Cardiac muscle cell (in vitro differentiated cells and primary cell): ENCODE measurements around the gene AUNIP. TPM values are rescaled to one million over a fixed set of nuclear protein-coding genes. Genes with fewer than 3 reads are reported as not detected.

Experiments
- DNase-seq, 2 donors: peaks; one replicate each; pipeline versions ENCODE4 v3.0.0 to v3.0.0-alpha.2; 2010 to 2017; ENCODE audit warnings: low read depth in 1 of 2, low spot score in 1 of 2
- H3K27ac ChIP-seq: fragments of 200-600 bp; sonication (generic); 2 replicates; pipeline ENCODE4 v1.5.1; 2016
- H3K27me3 ChIP-seq: fragments of 200-600 bp; sonication (generic); 2 replicates; pipeline ENCODE4 v1.6.0; 2016; ENCODE audit warnings: control low read depth
- H3K36me3 ChIP-seq: fragments of 200-600 bp; sonication (generic); 2 replicates; pipeline ENCODE4 v1.5.1; 2016; ENCODE audit warnings: control low read depth
- H3K4me1 ChIP-seq: fragments of 200-600 bp; sonication (generic); 2 replicates; pipeline ENCODE4 v1.8.1; 2017; ENCODE audit warnings: low read depth, mild to moderate bottlenecking, mixed run types
- H3K4me3 ChIP-seq: fragments of 200-600 bp; sonication (generic); 2 replicates; pipeline ENCODE4 v1.5.1; 2016; ENCODE audit warnings: mild to moderate bottlenecking
- H3K9me3 ChIP-seq: fragments of 200-600 bp; sonication (generic); 2 replicates; pipeline ENCODE4 v1.5.1; 2017; ENCODE audit warnings: low read depth, mild to moderate bottlenecking, control low read depth
- polyA plus RNA-seq: library from polyadenylated mRNA; unstranded; fragments of >200 nt; fragmentation: Nextera tagmentation; extraction: Ambion mirVana; gene quantifications from 2 replicates; pipeline ENCODE4 v1.2.1, GENCODE V29; 2016
- total RNA-seq: library from RNA; depleted of rRNA; stranded (reverse); fragments of >200 nt; gene quantifications from 2 replicates; pipeline ENCODE4 v1.2.3, GENCODE V29; 2016
- TF ChIP-seq, protein P1 (sequence below): IDR thresholded peaks from 2 replicates; pipeline ENCODE4 v1.5.1; 2012; ENCODE audit warnings: low read depth, mild to moderate bottlenecking, low read length

AUNIP gene
- total and polyA plus RNA-seq, 2 experiments from 2014 or later, result 4.4 to 4.9 TPM

DNA sequence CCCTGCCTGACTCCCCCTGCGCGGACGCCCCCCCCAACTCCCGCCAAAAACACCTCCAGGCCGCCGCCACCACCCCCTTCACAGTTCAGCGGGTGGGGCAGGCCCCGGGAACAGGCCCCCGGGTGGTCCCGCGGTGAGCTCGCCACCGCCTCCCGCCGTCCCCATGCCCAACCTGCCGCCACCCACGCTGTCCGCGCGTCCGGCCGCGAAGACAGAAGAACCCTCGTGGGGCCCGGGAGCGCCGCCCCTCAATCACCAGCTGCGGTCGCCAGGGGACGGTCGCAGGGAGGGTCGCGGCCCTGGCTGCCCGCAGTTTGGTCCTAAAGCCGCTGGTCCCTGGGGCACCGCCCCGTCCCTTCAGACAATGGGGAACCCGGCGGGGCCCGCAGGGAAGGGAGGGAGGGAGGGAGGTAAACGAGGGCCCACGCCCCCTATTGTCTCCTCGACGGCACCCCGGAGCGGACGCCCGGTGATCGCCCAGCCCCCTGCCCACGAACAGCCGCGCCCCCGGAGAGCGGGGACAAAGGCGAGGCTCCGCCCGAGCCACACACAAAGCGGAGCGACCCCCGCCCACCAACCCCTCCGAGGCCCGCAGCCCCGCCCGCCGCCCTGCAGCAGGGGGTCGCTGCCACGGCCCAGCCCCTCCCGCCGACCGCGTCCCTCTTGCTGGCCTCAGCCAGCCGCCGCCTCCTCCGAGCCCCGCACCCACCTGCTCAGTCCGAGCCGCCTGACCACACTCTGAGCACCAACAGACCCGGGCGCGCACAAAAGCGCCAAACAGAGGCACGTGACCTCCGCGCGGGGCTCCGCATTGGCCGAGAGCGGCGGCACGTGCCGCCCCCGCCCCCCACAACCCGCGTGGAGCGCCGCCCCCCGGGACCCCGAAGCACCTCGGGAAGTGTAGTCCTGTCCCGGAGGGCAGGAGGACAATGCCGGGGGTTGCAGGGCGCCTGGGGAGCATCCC lies 46.7 kb upstream of the AUNIP start, which contains the start of gene STMN1:
STMN1 (minus strand) TSS at position 740 of the 964 bp plus-strand sequence. CDS start 1,743 bp downstream, outside the sequence.
- DNase-seq, result peak; percentile 95 to 96
- Histone ChIP-seq H3K9me3 (no peaks in the 10 kb centered on the region), H3K27ac (peak within 1 kb of the TSS; percentile 78), H3K4me3 (peak within 1 kb of the TSS; percentile 86), H3K36me3 (peaks cover 27% of the 10 kb centered on the region), H3K27me3 (no peaks in the 10 kb centered on the region), H3K4me1 (peaks cover 10% of the 10 kb centered on the region)
- TF ChIP-seq, protein P1, sequence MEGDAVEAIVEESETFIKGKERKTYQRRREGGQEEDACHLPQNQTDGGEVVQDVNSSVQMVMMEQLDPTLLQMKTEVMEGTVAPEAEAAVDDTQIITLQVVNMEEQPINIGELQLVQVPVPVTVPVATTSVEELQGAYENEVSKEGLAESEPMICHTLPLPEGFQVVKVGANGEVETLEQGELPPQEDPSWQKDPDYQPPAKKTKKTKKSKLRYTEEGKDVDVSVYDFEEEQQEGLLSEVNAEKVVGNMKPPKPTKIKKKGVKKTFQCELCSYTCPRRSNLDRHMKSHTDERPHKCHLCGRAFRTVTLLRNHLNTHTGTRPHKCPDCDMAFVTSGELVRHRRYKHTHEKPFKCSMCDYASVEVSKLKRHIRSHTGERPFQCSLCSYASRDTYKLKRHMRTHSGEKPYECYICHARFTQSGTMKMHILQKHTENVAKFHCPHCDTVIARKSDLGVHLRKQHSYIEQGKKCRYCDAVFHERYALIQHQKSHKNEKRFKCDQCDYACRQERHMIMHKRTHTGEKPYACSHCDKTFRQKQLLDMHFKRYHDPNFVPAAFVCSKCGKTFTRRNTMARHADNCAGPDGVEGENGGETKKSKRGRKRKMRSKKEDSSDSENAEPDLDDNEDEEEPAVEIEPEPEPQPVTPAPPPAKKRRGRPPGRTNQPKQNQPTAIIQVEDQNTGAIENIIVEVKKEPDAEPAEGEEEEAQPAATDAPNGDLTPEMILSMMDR, result peak; percentile 2

DNA sequence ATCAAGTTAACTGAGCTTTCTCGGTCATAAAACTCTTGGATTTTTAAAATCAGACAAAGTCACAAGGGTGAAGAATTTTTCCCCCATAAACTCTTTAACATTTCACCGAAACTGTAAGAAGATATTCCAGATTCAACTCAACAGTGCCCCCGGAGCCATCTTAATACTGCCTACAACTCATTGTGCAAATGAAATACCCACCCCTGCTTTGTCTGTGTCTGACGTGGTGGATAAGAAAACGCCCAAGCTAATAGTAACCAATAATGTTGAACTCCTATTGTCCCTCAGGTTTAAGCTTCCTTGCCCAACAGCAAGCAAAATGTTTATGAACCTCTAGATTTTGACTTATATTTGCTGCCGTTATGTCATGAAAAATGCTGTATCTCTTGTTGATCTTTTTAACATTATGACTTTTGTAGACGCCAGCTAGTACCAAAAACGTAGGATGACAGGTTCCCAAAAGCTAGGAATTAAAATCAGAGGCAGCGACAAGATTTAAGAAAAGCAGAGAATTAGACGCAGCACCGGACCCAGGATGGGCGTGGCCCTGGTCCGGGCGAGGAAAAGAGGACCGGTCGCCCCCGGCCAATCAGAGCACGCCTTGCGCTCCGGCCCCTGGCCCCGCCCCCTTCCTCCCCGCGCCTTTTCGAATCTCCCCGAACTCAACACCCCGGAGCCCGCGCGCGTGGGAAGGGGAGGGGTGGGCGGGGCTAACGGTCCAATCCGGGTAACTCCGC lies 45.9 kb upstream of the AUNIP start:
- Histone ChIP-seq H3K4me1 (peaks cover 10% of the 10 kb centered on the region), H3K36me3 (peaks cover 35% of the 10 kb centered on the region), H3K4me3 (peak overlapping the region; percentile 86), H3K27me3 (no peaks in the 10 kb centered on the region), H3K9me3 (no peaks in the 10 kb centered on the region), H3K27ac (peak overlapping the region; percentile 78)
- peak; percentile 94 to 95 for DNase-seq
- TF ChIP-seq, protein P1, result peak; percentile 17

DNA sequence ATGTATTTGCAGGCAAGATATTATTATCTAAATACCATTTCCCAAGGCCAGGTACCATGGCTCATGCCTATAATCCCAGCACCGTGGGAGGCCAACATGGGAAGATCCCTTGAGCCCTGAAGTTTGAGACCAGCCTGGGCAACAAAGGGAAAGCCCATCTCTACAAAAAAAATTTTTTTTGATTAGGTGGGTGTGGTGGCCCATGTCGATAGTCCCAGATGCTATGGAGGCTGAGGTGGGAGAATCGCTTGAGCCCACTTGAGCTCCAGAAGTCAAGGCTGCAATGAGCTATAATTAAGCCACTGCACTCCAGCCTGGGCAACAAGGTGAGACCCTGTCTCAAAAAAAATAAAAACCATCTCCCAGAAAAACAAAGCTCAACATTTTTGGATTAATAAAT lies 44.7 kb upstream of the AUNIP start:
- TF ChIP-seq, protein P1, result no peak

DNA sequence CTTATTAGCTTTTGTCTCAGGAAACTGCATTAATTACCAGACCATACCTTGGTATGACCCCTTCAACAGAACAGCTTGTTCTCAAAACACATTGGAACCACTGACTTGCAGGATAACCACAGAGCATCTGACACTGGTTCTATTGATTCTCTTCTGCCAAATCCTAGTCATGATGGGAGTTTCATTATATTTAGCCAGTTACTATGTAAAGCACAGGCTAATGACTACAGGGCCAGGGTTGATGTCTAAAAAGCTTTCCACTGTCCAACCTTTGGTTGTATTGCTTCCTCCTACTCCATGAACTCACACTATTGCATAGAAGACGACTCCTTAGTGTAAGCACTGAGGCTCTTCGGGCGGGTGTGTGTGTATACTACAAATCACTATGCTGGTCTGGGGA lies 43.2 kb upstream of the AUNIP start:
- no peak overlapping the region for H3K27ac ChIP-seq
- H3K4me1 ChIP-seq, result peaks cover 10% of the 10 kb centered on the region
- no peak for DNase-seq
- H3K4me3 ChIP-seq, result no peak overlapping the region
- peaks cover 50% of the 10 kb centered on the region for H3K36me3 ChIP-seq
- no peaks in the 10 kb centered on the region for H3K27me3 ChIP-seq
- H3K9me3 ChIP-seq, result no peaks in the 10 kb centered on the region
- TF ChIP-seq, protein P1, result no peak

More for the DNA sequence above, 44.7 kb upstream of the AUNIP start:
- no peak for DNase-seq
- H3K4me3 ChIP-seq, result peak overlapping the region; percentile 86
- H3K9me3 ChIP-seq, result no peaks in the 10 kb centered on the region
- no peaks in the 10 kb centered on the region for H3K27me3 ChIP-seq
- H3K27ac ChIP-seq, result no peak overlapping the region
- peaks cover 10% of the 10 kb centered on the region for H3K4me1 ChIP-seq
- peaks cover 43% of the 10 kb centered on the region for H3K36me3 ChIP-seq

DNA sequence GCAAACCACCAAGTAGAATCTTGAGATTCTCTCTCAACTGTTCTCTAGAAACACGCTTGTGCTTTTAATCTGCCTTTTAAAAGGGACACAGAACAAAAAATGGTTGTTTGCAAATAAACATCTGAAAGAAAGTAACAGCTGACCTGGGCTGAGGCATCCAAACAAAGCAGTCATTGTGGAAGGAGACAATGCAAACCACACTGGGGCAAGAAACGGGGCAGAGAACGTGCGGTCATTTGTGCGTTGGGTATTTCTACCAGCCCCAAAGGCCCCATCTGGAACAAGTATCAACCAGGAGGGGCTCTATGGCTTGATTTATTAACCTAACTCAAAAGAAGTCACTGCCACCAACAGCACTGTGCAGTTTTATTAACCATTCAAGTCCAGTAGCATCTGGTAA lies 41.0 kb upstream of the AUNIP start:
- no peak for DNase-seq
- Histone ChIP-seq H3K27ac (no peak overlapping the region), H3K27me3 (no peaks in the 10 kb centered on the region), H3K9me3 (no peaks in the 10 kb centered on the region), H3K36me3 (peaks cover 50% of the 10 kb centered on the region), H3K4me1 (peaks cover 10% of the 10 kb centered on the region), H3K4me3 (no peak overlapping the region)
- TF ChIP-seq, protein P1, result no peak
